IMR-90 (cell line): ENCODE measurements around the gene TBCK. TPM values are rescaled to one million over a fixed set of nuclear protein-coding genes. Genes with fewer than 3 reads are reported as not detected.

Source experiments
- ATAC-seq: fragments of 200-7000 bp; cut with Tn5 transposase; 2 replicates; pipeline ENCODE4 v1.9.1; 2020; ENCODE audit warnings: low read depth, mild to moderate bottlenecking, moderate library complexity
- BruUV-seq: library from RNA; stranded (reverse); fragments of 400-500 nt; replicated peaks from 2 replicates; lab custom pipeline; 2021; lab: Mats Ljungman, UMichigan
- CTCF ChIA-PET: fragments of 300-600 bp; formaldehyde crosslinking; extraction: SDS; loops from one replicate; lab custom pipeline; 2021; ENCODE audit warnings: antibody characterized with exemption; lab: Yijun Ruan, JAX
- POLR2A ChIA-PET: fragments of 300-600 bp; sonication (Branson Sonifier 250); formaldehyde crosslinking; loops from one replicate; lab custom pipeline; 2022; ENCODE audit warnings: antibody characterized with exemption; ENCODE audit not compliant: unreplicated experiment; lab: Charles Lee
- DNase-seq: peaks from one replicate; pipeline ENCODE4 v3.0.0; 2013
- H2AFZ ChIP-seq: replicated peaks from 2 replicates; pipeline ENCODE3; 2013; ENCODE audit warnings: low read length, mild to moderate bottlenecking; ENCODE audit not compliant: poor library complexity
- H2AK5ac ChIP-seq: 2 replicates; pipeline ENCODE4 v1.6.1; 2013; ENCODE audit warnings: low read depth, low read length, inconsistent platforms
- H2AK9ac ChIP-seq: replicated peaks from 2 replicates; pipeline ENCODE3; 2013; ENCODE audit warnings: mild to moderate bottlenecking, low read depth, low read length, moderate library complexity; ENCODE audit not compliant: poor library complexity
- H2BK120ac ChIP-seq: 2 replicates; pipeline ENCODE4 v1.6.1; 2013; ENCODE audit warnings: low read depth, low read length, inconsistent platforms
- H2BK15ac ChIP-seq: 3 replicates; pipeline ENCODE4 v1.6.1; 2013; ENCODE audit warnings: low read depth, low read length, inconsistent platforms
- H2BK20ac ChIP-seq: 2 replicates; pipeline ENCODE4 v1.6.1; 2013; ENCODE audit warnings: low read depth, mild to moderate bottlenecking, inconsistent platforms, low read length, moderate library complexity
- H2BK5ac ChIP-seq: 2 replicates; pipeline ENCODE4 v1.6.1; 2013; ENCODE audit warnings: mild to moderate bottlenecking, low read depth, low read length, inconsistent platforms; ENCODE audit not compliant: poor library complexity, severe bottlenecking
- H3K14ac ChIP-seq: replicated peaks from 2 replicates; pipeline ENCODE4 v1.6.1; 2013; ENCODE audit warnings: low read depth, low read length, inconsistent platforms
- H3K18ac ChIP-seq: 2 replicates; pipeline ENCODE4 v1.6.1; 2013; ENCODE audit warnings: low read depth, low read length, control low read depth
- H3K23ac ChIP-seq: 2 replicates; pipeline ENCODE4 v1.6.1; 2013; ENCODE audit warnings: low read depth, low read length, inconsistent platforms
- H3K27ac ChIP-seq: 2 replicates; pipeline ENCODE4 v1.5.1; 2013; ENCODE audit warnings: mild to moderate bottlenecking, control low read depth, low read length; ENCODE audit not compliant: insufficient read depth
- H3K27me3 ChIP-seq: 2 replicates; pipeline ENCODE4 v1.6.1; 2013; ENCODE audit warnings: low read length; ENCODE audit not compliant: control insufficient read depth, insufficient read depth
- H3K36me3 ChIP-seq: 2 replicates; pipeline ENCODE4 v1.6.1; 2013; ENCODE audit warnings: low read length, mixed read lengths; ENCODE audit not compliant: control insufficient read depth, insufficient read depth
- H3K4ac ChIP-seq: 2 replicates; pipeline ENCODE4 v1.6.1; 2013; ENCODE audit warnings: low read depth, low read length, inconsistent platforms
- H3K4me1 ChIP-seq: 2 replicates; pipeline ENCODE4 v1.6.1; 2013; ENCODE audit warnings: low read length, mixed read lengths; ENCODE audit not compliant: control insufficient read depth, insufficient read depth
- H3K4me2 ChIP-seq: 2 replicates; pipeline ENCODE4 v1.6.1; 2013; ENCODE audit warnings: low read depth, mild to moderate bottlenecking, control low read depth, low read length, moderate library complexity
- H3K4me3 ChIP-seq: 2 replicates; pipeline ENCODE4 v1.5.1; 2013; ENCODE audit warnings: low read depth, mild to moderate bottlenecking, control low read depth, low read length, moderate library complexity; ENCODE audit not compliant: insufficient read depth
- H3K56ac ChIP-seq: 2 replicates; pipeline ENCODE4 v1.6.1; 2013; ENCODE audit warnings: low read length, inconsistent platforms; ENCODE audit not compliant: insufficient read depth; ENCODE audit errors: extremely low read depth
- H3K79me1 ChIP-seq, 2 experiments: 2 replicates each; pipeline ENCODE4 v1.6.1; 2013; ENCODE audit warnings: low read length in 2 of 2, inconsistent platforms in 1 of 2, low read depth in 1 of 2
- H3K9ac ChIP-seq: 2 replicates; pipeline ENCODE4 v1.6.1; 2013; ENCODE audit warnings: low read depth, low read length, control low read depth
- H3K9me1 ChIP-seq: 2 replicates; pipeline ENCODE4 v1.6.1; 2013; ENCODE audit warnings: low read length, inconsistent platforms; ENCODE audit not compliant: insufficient read depth
- H3K9me3 ChIP-seq: 2 replicates; pipeline ENCODE4 v1.6.1; 2013; ENCODE audit warnings: low read length; ENCODE audit not compliant: control insufficient read depth, insufficient read depth
- H4K20me1 ChIP-seq: 2 replicates; pipeline ENCODE4 v1.6.1; 2013; ENCODE audit warnings: low read length, inconsistent platforms; ENCODE audit not compliant: insufficient read depth
- H4K5ac ChIP-seq: 2 replicates; pipeline ENCODE4 v1.6.1; 2013; ENCODE audit warnings: mild to moderate bottlenecking, low read depth, low read length, control low read depth
- H4K8ac ChIP-seq, 2 experiments: 2 replicates each; pipeline ENCODE4 v1.6.1; 2013; ENCODE audit warnings: low read depth in 2 of 2, low read length in 2 of 2, control low read depth in 1 of 2, inconsistent platforms in 1 of 2
- H4K91ac ChIP-seq: 2 replicates; pipeline ENCODE4 v1.6.1; 2013; ENCODE audit warnings: low read depth, low read length, inconsistent platforms; ENCODE audit not compliant: insufficient read depth
- MAZ ChIP-seq: IDR thresholded peaks from 2 replicates; pipeline ENCODE4 v1.6.1; 2012; ENCODE audit warnings: low read depth, mild to moderate bottlenecking, low read length, improper control_type of control experiment, moderate library complexity, borderline replicate concordance
- WGBS, 2 experiments: methylation state at CpG; one replicate each; pipeline versions ENCODE4 v1.1.5 to v1.1.7; 2013; ENCODE audit warnings: missing lambda C conversion rate in 2 of 2; ENCODE audit not compliant: insufficient read length in 1 of 2; ENCODE audit errors: extremely low coverage in 2 of 2; 5-methylcytosine and 5-hydroxymethylcytosine counted together
- dilution Hi-C: fragments of 300-500 bp; cut with HindIII; formaldehyde crosslinking; loops from one replicate; pipeline ENCODE4 v1.14.3; 2018; ENCODE audit warnings: low sequenced_read_pairs; ENCODE audit not compliant: unreplicated experiment
- in situ Hi-C: fragments of 300-500 bp; cut with MboI; formaldehyde crosslinking; loops from 3 replicates; pipeline ENCODE4 v1.14.3; 2019; ENCODE audit warnings: low sequenced_read_pairs, inconsistent platforms, mixed read lengths
- intact Hi-C: fragments of 100-400 bp; cut with micrococcal nuclease; formaldehyde crosslinking; loops from 2 replicates; pipeline ENCODE4 v1.10.0; 2022
- polyA plus RNA-seq, 3 experiments: library from polyadenylated mRNA; depleted of rRNA; stranded (reverse); fragments of >200 nt; gene quantifications; 2 replicates each; pipeline ENCODE4 v1.2.3, GENCODE V29; 2012; ENCODE audit warnings: low replicate concordance in 1 of 3
- total RNA-seq: library from RNA; depleted of rRNA; stranded (reverse); fragments of >200 nt; gene quantifications from 2 replicates; pipeline ENCODE4 v1.2.3, GENCODE V29; 2012

The TBCK gene
- total and polyA plus RNA-seq, 2 of the 4 experiments (the other 2 are of a cell fraction) = 10.7 to 29.9 TPM

DNA sequence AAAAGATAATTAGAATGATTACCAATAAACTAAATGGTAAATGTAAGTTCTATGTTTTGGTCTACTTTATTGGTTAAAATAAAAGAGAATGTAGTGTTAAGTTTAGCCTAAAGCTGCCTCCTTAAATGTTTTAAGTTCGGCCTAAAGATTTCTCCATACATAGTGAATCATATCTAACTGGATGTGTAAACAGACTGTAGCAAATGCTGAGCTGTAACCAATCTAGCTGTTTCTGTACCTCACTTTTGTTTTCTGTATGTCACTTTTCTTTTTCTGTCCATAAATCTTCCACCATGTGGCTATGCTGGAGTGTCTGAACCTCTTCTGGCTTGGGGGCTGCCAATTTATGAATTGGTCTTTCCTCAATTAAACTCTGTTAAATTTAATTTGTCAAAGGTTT, 121.2 kb downstream of the TBCK start:
- CTCF ChIA-PET = interaction anchor here (0.6 kb wide), 1 partner anchor 1061 kb away, joined by 6 read pairs; no protein-coding TSS in a partner anchor
- dilution Hi-C loops = no loop called here

More for the DNA sequence above, 121.2 kb downstream of the TBCK start:
- H3K14ac ChIP-seq = no peak overlapping the region
- no peak overlapping the region for H3K23ac ChIP-seq
- H3K4ac ChIP-seq = no peak overlapping the region
- BruUV-seq = no TSS peak
- H3K56ac ChIP-seq = no peak overlapping the region
- H2AFZ ChIP-seq = no peak overlapping the region
- H4K8ac ChIP-seq = no peak overlapping the region
- no peak overlapping the region for H2BK120ac ChIP-seq
- H3K9ac ChIP-seq = no peak overlapping the region
- H2AK5ac ChIP-seq = no peak overlapping the region
- H2AK9ac ChIP-seq = no peak overlapping the region
- H3K27me3 ChIP-seq = no peaks in the 10 kb centered on the region
- intact Hi-C loops (no loop called here), in situ Hi-C loops (no loop called here)
- H3K4me2 ChIP-seq = no peak overlapping the region
- H2BK5ac ChIP-seq = no peak overlapping the region
- peaks cover 1% of the 10 kb centered on the region; the same call in 1 of the 2 replicates for H3K36me3 ChIP-seq
- no CpG with 5 or more reads among the region's 1 CpG for WGBS, 2 experiments
- H2BK20ac ChIP-seq = no peak overlapping the region
- no peak overlapping the region for H3K27ac ChIP-seq
- no peak overlapping the region for H2BK15ac ChIP-seq
- no peaks in the 10 kb centered on the region for H3K9me1 ChIP-seq
- H3K4me3 ChIP-seq = no peak overlapping the region
- H4K20me1 ChIP-seq = no peaks in the 10 kb centered on the region
- no peak overlapping the region for H4K91ac ChIP-seq
- TF ChIP-seq MAZ = no peak
- ATAC-seq (peak; percentile 61), DNase-seq (peak; percentile 51)
- no peak overlapping the region for H3K18ac ChIP-seq
- H3K79me1 ChIP-seq = no peaks in the 10 kb centered on the region
- H4K5ac ChIP-seq = no peak overlapping the region
- 0 out of 2 replicates have a peak, but pooled peaks cover 2% of the 10 kb centered on the region for H3K4me1 ChIP-seq
- POLR2A ChIA-PET = no interaction called here
- no peaks in the 10 kb centered on the region for H3K9me3 ChIP-seq
